H4 (cell line): Measurements from ENCODE around the gene KCNG2. TPM values are rescaled to one million over a fixed set of nuclear protein-coding genes. Genes with fewer than 3 reads are reported as not detected.

Source experiments
- DNase-seq: peaks from one replicate; pipeline ENCODE4 v3.0.0-alpha.2; 2015; ENCODE audit warnings: low spot score
- total RNA-seq: library from RNA; depleted of rRNA; stranded (reverse); fragments of >200 nt; shearing (Covaris generic); gene quantifications from 2 replicates; pipeline ENCODE4 v1.2.3, GENCODE V29; 2014; rRNA removed

KCNG2 gene
- total RNA-seq, 1 experiment from 2014 or later: not detected

- no peak for DNase-seq
Observed at GRCh38 chr18:79940126-79940813, 142.5 kb downstream of the KCNG2 start.

DNA sequence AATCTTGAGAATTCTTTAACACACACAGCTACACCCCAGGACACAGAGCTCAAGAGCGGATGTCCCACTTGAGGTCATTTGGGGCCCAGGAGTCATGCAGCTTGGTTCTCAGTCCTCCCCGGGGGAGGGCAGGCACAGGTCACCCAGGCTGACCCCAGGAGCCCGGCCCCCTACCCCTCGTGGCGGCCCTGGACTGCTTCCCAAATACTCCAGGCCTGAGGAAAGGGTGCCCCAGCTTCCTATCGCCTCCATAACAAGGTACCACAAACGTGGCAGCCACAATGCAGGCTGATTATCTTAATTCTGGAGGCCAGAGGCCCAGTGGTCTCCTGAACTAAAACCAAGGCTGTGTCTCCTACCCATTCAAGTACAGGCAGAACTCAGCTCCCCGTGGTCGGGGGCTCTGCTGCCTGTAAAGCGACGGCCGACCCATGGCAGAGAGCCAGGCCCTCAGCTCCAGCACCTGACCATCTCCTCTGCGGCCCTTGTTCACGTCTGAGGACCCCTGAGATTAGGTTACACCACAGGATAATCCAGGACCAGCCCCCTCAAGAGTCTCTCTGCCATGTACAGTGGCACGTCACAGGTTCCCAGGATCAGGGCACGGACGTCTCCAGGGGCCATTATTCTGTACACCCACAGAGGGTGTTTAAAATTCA is 143.2 kb downstream of the KCNG2 start:
- DNase-seq: no peak

DNA sequence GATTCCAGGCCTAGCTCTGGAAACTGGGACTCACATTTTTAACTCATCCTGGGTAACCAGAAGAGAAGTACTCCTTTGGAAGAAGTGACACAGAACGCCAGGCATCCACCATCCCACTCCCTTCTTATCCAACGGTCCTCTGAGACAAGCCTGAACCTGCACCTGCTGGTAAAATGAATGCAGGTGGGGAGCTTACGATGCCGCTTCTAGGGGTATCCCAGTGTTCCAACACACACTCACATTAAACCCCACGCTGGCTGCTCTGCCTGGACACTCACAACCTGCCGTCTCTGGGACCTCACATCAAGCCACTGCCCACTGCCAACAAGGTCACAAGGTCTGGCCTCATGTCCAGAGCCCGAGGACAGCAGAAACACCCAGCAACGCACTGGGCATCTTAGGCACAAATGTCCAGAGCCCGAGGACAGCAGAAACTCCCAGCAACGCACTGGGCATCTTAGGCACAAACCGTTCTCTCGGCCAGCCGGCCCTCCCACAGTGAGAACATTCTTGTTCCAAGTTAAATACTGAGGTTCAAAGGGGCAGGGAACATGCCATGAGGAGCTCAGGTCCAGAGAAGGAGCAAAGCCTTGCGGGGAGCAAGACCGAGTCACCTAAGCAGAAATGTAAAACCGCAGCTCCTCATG is 143.9 kb downstream of the KCNG2 start:
- DNase-seq: no peak

- DNase-seq: no peak
Observed at GRCh38 chr18:79942211-79942610, 144.5 kb downstream of the KCNG2 start.

- no peak for DNase-seq
Observed at GRCh38 chr18:79942786-79943607, 145.3 kb downstream of the KCNG2 start.

- DNase-seq: no peak
Observed at GRCh38 chr18:79943608-79944125, 145.9 kb downstream of the KCNG2 start.

DNA sequence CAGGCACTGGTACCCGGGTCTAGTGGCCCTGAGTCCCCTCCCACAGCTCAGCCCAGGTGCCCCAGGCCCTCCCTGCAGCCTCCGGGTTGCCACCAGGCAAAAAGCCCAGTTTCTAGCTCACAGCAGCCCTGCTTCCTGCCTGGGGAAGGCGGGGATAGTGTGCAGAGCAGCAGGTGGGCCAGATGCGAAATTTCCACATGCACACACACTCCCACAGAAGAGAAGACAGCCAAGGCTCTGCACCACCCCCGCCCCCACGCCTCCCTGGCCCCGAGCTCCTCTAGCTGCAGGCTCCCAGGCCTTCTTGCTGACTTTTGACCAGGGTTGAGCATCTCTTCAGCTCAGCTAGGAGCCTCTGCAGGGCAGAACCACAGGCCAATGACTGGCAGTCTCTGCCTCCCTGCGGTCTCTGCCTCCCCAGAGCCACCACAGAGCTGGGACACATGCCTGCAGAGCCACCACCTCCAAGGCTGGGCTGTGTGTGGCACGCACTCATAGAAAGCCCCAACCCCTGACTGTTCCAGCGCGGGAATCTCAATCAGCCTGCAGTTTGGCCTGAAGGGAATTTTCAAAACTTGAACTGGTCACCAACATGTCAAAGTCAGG is 146.5 kb downstream of the KCNG2 start:
- no peak for DNase-seq

DNA sequence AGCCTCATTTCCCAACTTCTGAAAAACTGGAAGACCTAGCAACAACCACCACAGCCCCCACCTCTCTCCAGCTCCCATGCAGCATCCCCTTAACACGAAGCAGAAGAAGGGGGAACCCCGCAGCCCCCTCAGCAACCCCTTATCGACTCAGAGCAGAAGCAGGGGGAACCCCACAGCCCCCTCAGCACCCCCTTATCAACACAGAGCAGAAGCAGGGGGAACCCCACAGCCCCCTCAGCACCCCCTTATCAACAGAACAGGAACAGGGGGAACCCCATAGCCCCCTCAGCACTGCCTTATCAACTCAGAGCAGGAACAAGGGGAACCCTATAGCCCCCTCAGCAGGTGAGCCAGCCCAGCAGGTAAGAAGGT is 147.0 kb downstream of the KCNG2 start:
- DNase-seq: no peak

- no peak for DNase-seq
Observed at GRCh38 chr18:79945118-79946042, 147.6 kb downstream of the KCNG2 start.

DNA sequence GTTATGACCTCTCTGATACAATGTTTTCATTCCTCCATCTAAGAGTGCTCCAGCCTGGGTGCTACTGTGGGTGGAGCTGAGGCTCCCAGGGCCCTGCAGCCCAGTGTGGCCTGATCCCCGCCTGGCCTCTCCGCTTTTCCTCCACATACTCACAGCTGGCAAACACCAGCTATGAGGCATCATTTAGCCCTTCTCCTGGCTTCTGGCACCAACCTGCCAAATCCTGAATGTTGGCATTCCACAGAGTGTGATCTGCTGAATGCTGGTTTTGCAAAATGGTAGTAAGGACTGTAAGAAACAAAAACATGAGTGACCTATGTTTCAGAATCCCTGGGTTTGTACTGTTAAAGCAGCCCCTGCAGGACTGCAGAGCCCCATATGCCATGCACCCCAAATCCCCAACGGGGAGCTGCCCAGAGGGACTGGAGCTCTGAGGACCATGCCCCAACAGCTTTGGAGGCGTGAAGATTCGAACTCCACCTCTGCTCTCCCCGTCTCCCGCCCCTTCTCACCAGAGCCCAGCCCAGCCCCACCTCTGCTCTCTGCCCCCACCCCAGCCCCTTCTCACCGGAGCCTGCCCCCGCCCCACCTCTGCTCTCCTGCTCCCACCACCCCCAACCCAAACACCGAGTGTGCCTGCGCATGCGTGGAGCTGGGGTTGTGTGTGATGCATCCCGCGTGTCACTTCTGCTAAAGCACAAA is 149.5 kb downstream of the KCNG2 start:
- no peak for DNase-seq

DNA sequence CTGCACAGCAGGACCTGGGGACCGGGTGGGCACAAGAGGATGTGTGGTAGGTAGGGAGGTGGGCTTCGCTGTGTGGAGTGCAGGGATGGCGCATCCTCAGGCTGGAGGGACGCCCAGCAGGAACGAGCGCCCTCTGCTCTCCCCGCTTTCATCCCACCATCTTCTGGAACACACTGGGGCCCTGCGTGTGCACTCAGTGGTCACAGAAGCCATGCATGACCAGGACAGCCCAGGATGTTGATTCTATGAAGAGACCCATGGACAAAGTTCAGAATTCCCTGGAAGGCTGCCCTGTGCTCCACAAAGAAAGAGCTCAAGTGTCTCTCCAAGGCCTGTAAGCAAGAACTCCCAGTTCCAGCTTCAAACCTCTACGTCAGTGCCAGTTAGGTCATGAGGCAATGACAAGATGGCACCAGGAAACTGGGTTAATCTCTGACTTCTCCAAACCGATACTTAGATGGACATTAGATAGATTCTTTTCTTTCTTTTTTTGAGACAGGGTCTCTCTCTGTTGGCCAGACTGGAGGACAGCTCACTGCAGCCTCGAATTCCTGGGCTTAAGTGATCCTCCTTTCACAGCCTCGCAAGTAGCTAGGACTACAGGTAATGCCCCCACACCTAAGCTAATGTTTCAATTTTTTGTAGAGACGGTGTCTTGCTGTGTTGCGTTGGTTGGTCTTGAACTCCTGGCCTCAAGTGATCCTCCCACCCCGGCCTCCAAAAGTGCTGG is 150.3 kb downstream of the KCNG2 start:
- no peak for DNase-seq

GRCh38 chr18:79948719-79949411 is 151.1 kb downstream of the KCNG2 start:
- no peak for DNase-seq

Other genes with a start within 250 kb of the KCNG2 start
- 10.3 and 14.7 TPM in 2 replicates for gene CTDP1, start 118.1 kb upstream of the KCNG2 start, total RNA-seq
- gene SLC66A2, start 153.7 kb downstream of the KCNG2 start, total RNA-seq: 17.4 and 25.6 TPM in 2 replicates
- gene HSBP1L1, start 166.7 kb downstream of the KCNG2 start, total RNA-seq: 16.9 and 26.2 TPM in 2 replicates
- 144 and 146 TPM in 2 replicates for gene TXNL4A, start 190.6 kb downstream of the KCNG2 start, total RNA-seq
- 51.9 and 66.1 TPM in 2 replicates for gene RBFA, start 236.5 kb downstream of the KCNG2 start, total RNA-seq